Cardiac fibroblast (primary cell): ENCODE measurements around the gene CSF2.

ENCODE experiments used
- DNase-seq, 2 donors: peaks; one replicate each; pipeline versions ENCODE4 v3.0.0 to v3.0.0-alpha.2; 2010; ENCODE audit warnings: low read depth in 2 of 2
- H3K4me3 ChIP-seq, 2 donors: replicated peaks in 1 of 2; 1 replicate in 1 of 2; 2 replicates in 1 of 2; pipeline ENCODE4 v1.5.1; 2011; ENCODE audit warnings: low read depth in 2 of 2, low read length in 2 of 2, mild to moderate bottlenecking in 2 of 2, moderate library complexity in 1 of 2
- CTCF ChIP-seq: IDR thresholded peaks from one replicate; pipeline ENCODE4 v1.5.1; 2011; ENCODE audit warnings: low read depth, mild to moderate bottlenecking, low read length, inconsistent platforms

CSF2 gene

GRCh38 chr5:132057498-132058255, 15.9 kb upstream of the CSF2 start:
- no peak overlapping the region for H3K4me3 ChIP-seq
- TF ChIP-seq CTCF = no peak
- no peak for DNase-seq

GRCh38 chr5:132058646-132059042, 14.9 kb upstream of the CSF2 start:
- no peak for TF ChIP-seq CTCF
- DNase-seq = no peak
- H3K4me3 ChIP-seq = no peak overlapping the region

- DNase-seq = no peak
- H3K4me3 ChIP-seq = no peak overlapping the region
- TF ChIP-seq CTCF = no peak
Measured at GRCh38 chr5:132059043-132059695, 14.4 kb upstream of the CSF2 start.

GRCh38 chr5:132059696-132060500, 13.7 kb upstream of the CSF2 start:
- DNase-seq = no peak
- H3K4me3 ChIP-seq = no peak overlapping the region
- TF ChIP-seq CTCF = no peak

GRCh38 chr5:132060501-132061161, 13.0 kb upstream of the CSF2 start, which contains the start of gene IL3:
TSS of gene IL3 (plus strand) at chr5:132060655. CDS start at chr5:132060707, 52 bp downstream.
- TF ChIP-seq CTCF = no peak
- H3K4me3 ChIP-seq = no peak within 1 kb of the TSS
- no peak for DNase-seq
